ENCODE measurements around the gene DACT1. TPM values are rescaled to one million over a fixed set of nuclear protein-coding genes. Genes with fewer than 3 reads are reported as not detected.

The DACT1 gene
- total RNA-seq, 1 experiment from 2014 or later = 4.4 TPM

- H3K4me1 Mint-ChIP-seq = peaks cover 25 to 27% of the 10 kb centered on the region in 2 experiments
- H3K79me2 ChIP-seq (ENCODE audit: insufficient read depth, low read length) = no peaks in the 10 kb centered on the region
- no peaks in the 10 kb centered on the region for H3K27me3 ChIP-seq (ENCODE audit: insufficient read depth, low read length)
- no peak overlapping the region for H2BK5ac ChIP-seq (ENCODE audit: insufficient read length, low read length)
- no peak overlapping the region for H3K14ac ChIP-seq (ENCODE audit: insufficient read depth, low read length)
- no peak overlapping the region for H2BK120ac ChIP-seq (ENCODE audit: low read depth, low read length, poor library complexity, severe bottlenecking)
- H3K27me3 Mint-ChIP-seq (ENCODE audit: low read depth) = peaks cover 17% of the 10 kb centered on the region
- no peaks in the 10 kb centered on the region; a peak in 1 of 5 replicates for H3K9me3 Mint-ChIP-seq
- no peaks in the 10 kb centered on the region for H3K9me3 ChIP-seq (ENCODE audit: control insufficient read depth, low read depth, low read length)
- H4K5ac ChIP-seq (ENCODE audit: insufficient read length, low read depth, low read length) = no peak overlapping the region
- no peak overlapping the region for H2AFZ ChIP-seq (ENCODE audit: low read length)
- H2AK5ac ChIP-seq (ENCODE audit: insufficient read length, low read length) = no peak overlapping the region
- DNase-seq = no peak
- H2BK12ac ChIP-seq (ENCODE audit: insufficient read length, low read depth, low read length) = no peak overlapping the region
- H2BK20ac ChIP-seq (ENCODE audit: low read depth, low read length, poor library complexity, severe bottlenecking) = no peak overlapping the region
- no peak overlapping the region for H3K56ac ChIP-seq (ENCODE audit: insufficient read length, low read depth, low read length)
- H3K4me2 ChIP-seq (ENCODE audit: insufficient read depth, insufficient read length, low read length) = no peak overlapping the region
- H3K36me3 Mint-ChIP-seq (ENCODE audit: insufficient read depth in 1 of 3, low read depth in 3 of 3) = no peaks in the 10 kb centered on the region
- no peaks in the 10 kb centered on the region for H3K79me1 ChIP-seq (ENCODE audit: insufficient read depth, low read depth, low read length, poor library complexity, severe bottlenecking)
- H3K4ac ChIP-seq (ENCODE audit: low read depth, low read length) = no peak overlapping the region
- H3K23me2 ChIP-seq (ENCODE audit: insufficient read length, low read depth, low read length, poor library complexity, severe bottlenecking) = no peaks in the 10 kb centered on the region
- no peak overlapping the region for H3K23ac ChIP-seq (ENCODE audit: insufficient read length, low read depth, low read length)
- no peak overlapping the region for H3K27ac ChIP-seq (ENCODE audit: insufficient read length, low read depth, low read length)
- TF ChIP-seq CTCF (conservative IDR thresholded peaks at IDR 0.05) = no peak
- peaks cover 6% of the 10 kb centered on the region; the same call in 1 of the 2 replicates for H3K4me1 ChIP-seq (ENCODE audit: insufficient read depth, low read length)
- no peak overlapping the region for H3T11ph ChIP-seq (ENCODE audit: low read length)
- no CpG with 5 or more reads among the region's 2 CpGs for WGBS (ENCODE audit: extremely low coverage, insufficient read length, low lambda C conversion rate)
- peak overlapping the region in 1 of 3 experiments; percentile 86; a peak in 3 of 7 replicates for H3K27ac Mint-ChIP-seq
- no peak overlapping the region for H3K18ac ChIP-seq (ENCODE audit: insufficient read length, low read depth, low read length)
- no peak overlapping the region for H3K4me3 Mint-ChIP-seq
- no peaks in the 10 kb centered on the region for H4K20me1 ChIP-seq (ENCODE audit: control insufficient read depth, insufficient read depth, insufficient read length)
- no peak overlapping the region for H3K9ac ChIP-seq (ENCODE audit: extremely low read depth, insufficient read length, low read length)
- H2BK15ac ChIP-seq (ENCODE audit: low read depth, low read length) = no peak overlapping the region
- H4K91ac ChIP-seq (ENCODE audit: insufficient read length, low read depth, low read length) = no peak overlapping the region
- H4K8ac ChIP-seq (replicated peaks; ENCODE audit: insufficient read length, low read depth, low read length) = no peak overlapping the region
Measured at GRCh38 chr14:58620011-58620410, 17.8 kb upstream of the DACT1 start.
